Hypothalamus (tissue), 51 donors: ENCODE results near the gene PILRB.
"Not testable (repeated sequence)": the region's sequence is repeated elsewhere in the genome, so short reads cannot be mapped to it uniquely, and the experiment has no call there.

ENCODE experiments used
- DNase-seq, 51 donors: peaks; one replicate each; lab custom pipeline; 2025; lab: John Stamatoyannopoulos, UW

PILRB gene

DNA sequence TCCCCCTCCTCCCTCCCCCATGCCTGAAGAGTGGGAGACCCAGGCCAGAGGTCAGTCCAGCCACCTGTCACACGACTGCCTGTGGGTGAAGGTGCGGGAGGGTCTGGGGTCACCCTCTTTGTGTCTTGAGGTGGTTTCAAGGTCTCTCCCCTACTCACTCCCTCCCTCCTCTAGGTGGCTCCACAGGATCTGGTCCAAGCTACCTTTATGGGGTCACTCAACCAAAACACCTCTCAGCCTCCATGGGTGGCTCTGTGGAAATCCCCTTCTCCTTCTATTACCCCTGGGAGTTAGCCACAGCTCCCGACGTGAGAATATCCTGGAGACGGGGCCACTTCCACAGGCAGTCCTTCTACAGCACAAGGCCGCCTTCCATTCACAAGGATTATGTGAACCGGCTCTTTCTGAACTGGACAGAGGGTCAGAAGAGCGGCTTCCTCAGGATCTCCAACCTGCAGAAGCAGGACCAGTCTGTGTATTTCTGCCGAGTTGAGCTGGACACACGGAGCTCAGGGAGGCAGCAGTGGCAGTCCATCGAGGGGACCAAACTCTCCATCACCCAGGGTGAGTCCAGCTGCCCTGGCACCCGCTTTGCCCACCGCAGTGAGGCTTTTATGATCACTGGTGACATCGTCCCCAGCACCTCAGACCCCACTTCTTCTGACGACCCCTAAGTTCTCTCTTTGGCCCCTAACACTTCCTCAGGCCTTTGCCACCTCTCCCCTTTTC is 16.1 kb downstream of the PILRB start:
- not testable (repeated sequence) for DNase-seq

- no peak for DNase-seq
Measured at GRCh38 chr7:100374601-100375000, 16.7 kb downstream of the PILRB start.

DNA sequence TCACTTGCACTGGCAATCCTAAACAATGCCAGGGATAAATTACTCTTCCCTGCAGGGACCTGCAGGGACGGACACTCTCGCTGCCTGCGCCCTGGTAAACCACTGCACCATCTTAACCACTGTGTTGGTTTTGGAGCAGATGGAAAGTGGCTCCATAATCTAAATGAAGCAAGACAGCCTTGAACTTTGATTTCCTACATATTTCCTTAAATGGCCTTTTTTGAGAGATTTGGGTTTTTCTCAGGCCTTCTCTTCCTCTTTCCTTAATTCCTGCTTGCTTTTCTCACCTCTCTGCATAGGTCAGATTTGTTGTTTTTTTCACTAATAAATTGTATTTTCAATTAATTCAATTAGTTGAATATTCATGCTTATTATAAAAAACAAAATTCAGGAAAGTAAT is 18.1 kb downstream of the PILRB start:
- no peak for DNase-seq

DNA sequence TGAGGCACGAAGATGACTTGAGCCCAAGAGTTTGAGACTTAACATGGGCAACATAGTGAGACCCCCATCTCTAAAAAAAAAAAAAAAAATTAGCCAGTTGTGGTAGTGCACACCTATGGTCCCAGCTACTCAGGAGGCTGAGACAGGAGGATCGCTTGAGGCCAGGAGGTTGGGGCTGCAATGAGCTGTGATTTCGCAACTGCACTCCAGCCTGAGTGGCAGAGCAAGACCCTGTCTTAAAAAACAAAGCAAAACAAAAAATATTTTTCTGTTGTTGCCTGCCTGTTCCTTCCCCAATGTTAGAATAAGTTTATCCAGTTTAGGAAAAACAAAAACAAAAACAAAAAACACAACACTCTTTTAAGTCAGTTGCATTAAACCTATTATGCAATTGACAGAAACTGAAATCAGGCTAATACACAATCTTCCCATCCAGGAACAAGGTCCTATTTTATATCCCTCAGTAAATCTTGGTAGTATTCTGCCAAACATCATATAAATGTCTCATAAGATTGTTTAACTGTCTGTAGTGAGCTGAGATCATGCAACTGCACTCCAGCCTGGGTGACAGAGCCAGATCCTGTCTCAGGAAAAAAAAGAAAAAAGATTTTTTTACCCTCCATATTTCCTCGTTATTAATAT is 20.3 kb downstream of the PILRB start:
- DNase-seq: no peak

- DNase-seq: no peak
Measured at GRCh38 chr7:100380196-100380595, 22.3 kb downstream of the PILRB start.

DNA sequence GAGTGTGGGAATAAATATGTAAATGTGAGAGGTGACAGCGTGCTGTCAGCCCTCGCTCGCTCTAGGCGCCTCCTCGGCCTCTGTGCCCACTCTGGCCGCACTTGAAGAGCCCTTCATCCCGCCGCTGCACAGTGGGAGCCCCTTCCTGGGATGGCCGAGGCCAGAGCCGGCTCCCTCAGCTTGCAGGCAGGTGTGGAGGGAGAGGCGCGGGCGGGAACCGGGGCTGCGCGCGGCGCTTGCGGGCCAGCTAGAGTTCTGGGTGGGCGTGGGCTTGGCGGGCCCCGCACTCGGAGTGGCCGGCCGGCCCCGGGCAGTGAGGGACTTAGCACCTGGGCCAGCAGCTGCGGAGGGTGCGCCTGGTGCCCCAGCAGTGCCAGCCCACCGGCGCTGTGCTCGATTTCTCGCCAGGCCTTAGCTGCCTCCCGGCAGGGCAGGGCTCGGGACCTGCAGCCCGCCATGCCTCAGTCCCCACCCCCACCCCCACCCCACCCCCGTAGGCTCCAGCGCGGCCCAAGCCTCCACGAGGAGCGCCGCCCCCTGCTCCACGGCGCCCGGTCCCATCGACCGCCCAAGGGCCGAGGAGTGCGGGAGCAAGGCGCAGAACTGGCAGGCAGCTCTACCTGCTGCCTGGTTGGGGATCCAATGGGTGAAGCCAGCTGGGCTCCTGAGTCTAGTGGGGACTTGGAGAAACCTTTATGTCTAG is 23.8 kb downstream of the PILRB start:
- DNase-seq: not testable (repeated sequence)

DNA sequence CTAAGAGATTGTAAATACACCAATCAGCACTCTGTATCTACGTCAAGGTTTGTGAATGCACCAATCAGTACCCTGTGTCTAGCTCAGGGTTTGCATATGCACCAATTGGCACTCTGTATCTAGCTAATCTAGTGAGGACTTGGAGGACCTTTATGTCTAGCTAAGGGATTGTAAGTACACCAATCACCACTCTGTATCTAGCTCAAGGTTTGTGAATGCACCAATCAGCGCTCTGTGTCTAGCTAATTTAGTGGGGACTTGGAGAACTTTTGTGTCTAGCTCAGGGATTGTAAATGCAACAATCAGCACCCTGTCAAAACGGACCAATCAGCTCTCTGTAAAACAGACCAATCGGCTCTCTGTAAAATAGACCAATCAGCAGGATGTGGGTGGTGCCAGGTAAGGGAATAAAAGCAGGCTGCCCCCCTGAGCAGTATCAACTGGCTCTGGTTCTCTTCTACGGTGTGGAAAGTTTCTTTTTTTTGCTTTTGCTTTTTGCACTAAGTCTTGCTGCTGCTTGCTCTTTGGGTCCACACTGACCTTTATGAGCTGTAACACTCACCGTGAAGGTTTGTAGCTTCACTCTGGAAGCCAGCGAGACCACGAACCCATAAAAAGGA is 24.4 kb downstream of the PILRB start:
- DNase-seq: peak in 2 of 51 donors; percentile 11 to 19

DNA sequence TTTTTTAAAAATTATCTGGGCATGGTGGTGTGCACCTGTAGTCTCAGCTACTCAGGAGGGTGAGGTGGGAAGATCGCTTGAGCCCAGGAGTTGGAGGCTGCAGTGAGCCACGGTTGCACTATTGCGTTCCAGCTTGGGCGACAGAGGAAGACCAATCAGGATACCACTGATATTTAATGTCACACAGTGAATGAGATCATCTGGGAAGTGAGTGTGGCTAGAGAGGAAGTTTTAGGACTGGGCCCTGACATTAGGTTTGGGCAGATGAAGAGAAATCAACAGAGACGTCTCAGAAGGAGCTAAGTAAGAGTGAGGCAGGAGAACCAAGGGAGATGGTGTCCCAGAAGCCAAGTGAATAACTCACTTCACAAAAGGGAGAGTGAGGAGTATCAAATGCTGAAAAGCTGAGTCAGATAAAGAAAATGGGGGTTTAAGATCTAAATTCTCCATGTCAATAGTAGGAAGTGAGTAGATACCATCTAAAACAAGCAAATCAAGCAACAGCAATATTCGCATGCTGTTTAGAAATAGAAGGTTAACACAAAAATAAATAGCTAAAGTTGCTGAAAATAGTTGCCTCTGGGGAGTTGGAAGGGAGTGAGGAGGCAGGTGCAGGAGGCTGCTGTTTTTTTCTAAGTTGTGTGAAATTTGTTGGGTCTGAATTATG is 26.8 kb downstream of the PILRB start:
- no peak for DNase-seq

GRCh38 chr7:100386940-100387339 is 29.0 kb downstream of the PILRB start:
- DNase-seq: no peak

DNA sequence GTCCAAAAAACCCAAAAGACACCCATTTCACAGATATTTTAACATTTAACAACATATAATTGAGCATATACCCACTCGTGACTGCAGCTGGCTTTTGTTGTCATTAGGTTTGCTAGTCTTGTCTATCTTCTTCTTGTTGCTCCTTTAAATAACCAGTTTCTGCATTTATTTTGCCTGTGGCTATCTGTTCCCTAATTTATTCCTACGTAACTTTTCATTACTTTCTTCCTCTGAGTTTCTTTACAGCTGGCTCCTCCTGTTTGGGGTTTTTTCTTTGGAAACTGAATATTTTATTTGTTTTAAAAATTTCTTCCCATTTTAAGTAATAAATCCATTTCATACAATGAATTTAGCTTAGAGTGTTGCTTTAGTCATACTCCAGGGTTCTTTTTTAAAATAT is 29.8 kb downstream of the PILRB start:
- DNase-seq: no peak

- no peak for DNase-seq
Measured at GRCh38 chr7:100389437-100390088, 31.6 kb downstream of the PILRB start.

DNA sequence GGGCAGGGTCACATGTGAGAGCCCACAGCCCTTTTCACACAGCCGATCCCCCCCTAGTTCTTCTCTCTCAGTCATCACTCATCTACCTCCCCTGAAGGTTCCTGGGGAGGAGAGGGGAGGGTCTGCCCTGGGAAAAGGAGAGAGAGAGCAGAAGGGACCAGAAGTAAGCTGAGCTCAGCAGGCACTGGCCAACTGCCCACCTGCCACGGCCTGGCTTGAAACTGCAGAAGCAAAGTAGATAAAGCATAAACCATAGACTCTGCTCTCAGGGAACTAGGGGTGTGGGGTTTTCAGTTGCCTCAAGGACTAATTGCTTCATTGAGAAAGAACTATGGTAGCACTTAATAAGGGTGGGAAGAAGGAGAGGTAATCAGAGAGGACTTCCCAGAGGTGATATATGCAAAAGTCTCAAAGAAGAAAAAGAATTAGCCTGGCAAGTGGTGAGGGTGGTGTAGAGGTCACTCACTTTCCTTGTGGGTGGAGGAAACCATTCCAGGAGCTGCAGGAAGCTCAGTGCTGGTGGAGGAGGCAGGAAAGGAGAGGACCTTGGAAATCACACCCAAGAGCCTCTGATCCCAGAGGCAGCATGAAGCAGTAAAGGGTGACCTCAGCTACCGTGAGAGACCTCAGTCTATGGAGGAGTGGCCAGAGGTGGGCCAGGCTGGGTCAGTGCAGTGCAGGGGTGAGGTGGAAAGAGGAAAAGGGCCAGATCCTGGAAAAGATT is 32.5 kb downstream of the PILRB start:
- DNase-seq: no peak

GRCh38 chr7:100393233-100393905 is 35.5 kb downstream of the PILRB start:
- no peak for DNase-seq

- DNase-seq: no peak
Measured at GRCh38 chr7:100394077-100394476, 36.2 kb downstream of the PILRB start.

GRCh38 chr7:100396421-100396982 is 38.6 kb downstream of the PILRB start:
- no peak for DNase-seq

DNA sequence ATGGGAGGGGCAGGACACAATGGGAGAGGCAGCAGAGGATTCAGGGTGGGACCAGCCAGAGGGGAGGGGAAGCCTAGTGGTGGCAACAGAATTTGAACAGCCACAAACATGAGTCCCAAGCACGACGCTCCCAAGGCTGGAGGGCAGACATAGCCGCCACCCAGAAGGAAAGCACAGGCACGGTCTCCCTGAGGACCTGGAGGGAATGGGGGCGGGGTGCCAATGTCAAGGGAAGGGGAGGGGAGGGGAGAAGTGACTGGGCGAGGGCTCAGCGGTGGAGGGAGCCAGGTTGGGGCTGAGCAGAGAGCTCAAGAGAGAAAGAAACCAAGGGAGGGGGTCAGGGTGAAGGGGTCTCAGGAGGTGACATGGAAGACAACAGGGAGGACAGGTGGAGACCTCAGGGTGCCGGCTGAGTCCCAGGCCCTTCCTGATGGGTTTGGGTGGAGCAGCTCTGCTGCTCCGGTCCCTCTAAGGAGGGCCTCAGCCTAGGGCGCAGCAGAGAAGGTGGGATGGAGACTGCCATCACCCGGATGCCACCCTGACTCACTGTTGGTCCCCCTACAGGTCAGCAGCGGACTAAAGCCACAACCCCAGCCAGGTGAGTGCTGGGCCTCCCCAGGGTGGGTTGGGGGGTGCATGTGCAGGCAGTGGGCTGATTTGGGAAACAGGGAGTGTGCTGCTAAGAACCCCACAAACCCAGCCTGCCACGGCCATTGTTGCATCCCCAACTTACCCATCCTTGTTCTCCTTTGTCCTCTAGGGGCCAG is 39.6 kb downstream of the PILRB start:
- no peak for DNase-seq

GRCh38 chr7:100398239-100398638 is 40.3 kb downstream of the PILRB start:
- no peak for DNase-seq

- DNase-seq: no peak
Measured at GRCh38 chr7:100400041-100400440, 42.1 kb downstream of the PILRB start.
